H1 (cell line): ENCODE data around the gene NUBPL. TPM values are rescaled to one million over a fixed set of nuclear protein-coding genes. Genes with fewer than 3 reads are reported as not detected.
A peak's percentile ranks its signal among the peaks of the same experiment; 100 is the strongest.

Source experiments
- CTCF ChIA-PET: fragments of 300-600 bp; sonication (Branson Sonifier 250); formaldehyde crosslinking; loops from one replicate; lab custom pipeline; 2021; ENCODE audit not compliant: partially characterized antibody; lab: Charles Lee
- POLR2A ChIA-PET: fragments of 300-600 bp; sonication (Branson Sonifier 250); formaldehyde crosslinking; loops from one replicate; lab custom pipeline; 2021; ENCODE audit warnings: inconsistent platforms; ENCODE audit not compliant: partially characterized antibody; lab: Charles Lee
- DNase-seq, 2 experiments: peaks; one replicate each; pipeline versions ENCODE4 v3.0.0 to v3.0.0-alpha.2; 2010 to 2022; ENCODE audit warnings: low spot score in 2 of 2, low read depth in 1 of 2, mixed read lengths in 1 of 2
- FAIRE-seq: peaks from 2 replicates; lab custom pipeline; 2011; peaks lifted over from hg19 to GRCh38; lab: Jason Lieb, UNC
- H2AFZ ChIP-seq: 2 replicates; pipeline ENCODE4 v1.8.1; 2012; ENCODE audit warnings: low read length, inconsistent platforms
- H2AK5ac ChIP-seq: 2 replicates; pipeline ENCODE4 v1.6.1; 2013; ENCODE audit warnings: low read depth, low read length
- H2BK120ac ChIP-seq: replicated peaks from 2 replicates; pipeline ENCODE3; 2013; ENCODE audit warnings: low read depth, low read length, inconsistent platforms
- H2BK12ac ChIP-seq: 2 replicates; pipeline ENCODE4 v1.6.1; 2013; ENCODE audit warnings: low read depth, low read length
- H2BK15ac ChIP-seq: 2 replicates; pipeline ENCODE4 v1.6.1; 2013; ENCODE audit warnings: low read length
- H2BK20ac ChIP-seq: 2 replicates; pipeline ENCODE4 v1.6.1; 2013; ENCODE audit warnings: low read length
- H2BK5ac ChIP-seq: 2 replicates; pipeline ENCODE4 v1.6.1; 2013; ENCODE audit warnings: low read depth, low read length
- H3K14ac ChIP-seq: 2 replicates; pipeline ENCODE4 v1.6.1; 2013; ENCODE audit warnings: inconsistent platforms; ENCODE audit not compliant: insufficient read length
- H3K18ac ChIP-seq: 2 replicates; pipeline ENCODE4 v1.6.1; 2013; ENCODE audit warnings: low read length; ENCODE audit errors: extremely low read depth
- H3K23ac ChIP-seq: 2 replicates; pipeline ENCODE4 v1.6.1; 2013; ENCODE audit warnings: inconsistent platforms; ENCODE audit not compliant: insufficient read length
- H3K23me2 ChIP-seq: 2 replicates; pipeline ENCODE4 v1.6.1; 2013; ENCODE audit warnings: low read depth, low read length
- H3K27ac ChIP-seq: 2 replicates; pipeline ENCODE4 v1.6.1; 2011; ENCODE audit warnings: low read depth, low read length, inconsistent platforms
- H3K27me3 ChIP-seq, 4 experiments: replicated peaks in 1 of 4; 1 replicate in 1 of 4; 2 replicates in 3 of 4; pipeline versions ENCODE4 v1.6.1 to v1.8.1; 2011 to 2013; ENCODE audit warnings: low read length in 3 of 4, mild to moderate bottlenecking in 3 of 4, inconsistent platforms in 2 of 4, mixed read lengths in 2 of 4, moderate library complexity in 1 of 4; ENCODE audit not compliant: control insufficient read depth in 3 of 4, insufficient read depth in 3 of 4; ENCODE audit errors: extremely low read depth in 1 of 4
- H3K36me3 ChIP-seq, 4 experiments: 2 replicates each; pipeline versions ENCODE4 v1.6.1 to v1.8.1; 2011 to 2013; ENCODE audit warnings: mild to moderate bottlenecking in 4 of 4, low read length in 3 of 4, moderate library complexity in 2 of 4, control low read depth in 1 of 4, inconsistent platforms in 1 of 4; ENCODE audit not compliant: insufficient read depth in 4 of 4, control insufficient read depth in 2 of 4
- H3K4ac ChIP-seq: replicated peaks from 2 replicates; pipeline ENCODE3; 2013; ENCODE audit warnings: low read length, low read depth, mixed read lengths, inconsistent platforms; ENCODE audit not compliant: insufficient read length
- H3K4me1 ChIP-seq, 4 experiments: replicated peaks in 1 of 4; 1 replicate in 1 of 4; 2 replicates in 3 of 4; pipeline versions ENCODE4 v1.6.1 to v1.8.1; 2011 to 2013; ENCODE audit warnings: low read length in 3 of 4, inconsistent platforms in 2 of 4, mixed read lengths in 1 of 4; ENCODE audit not compliant: insufficient read depth in 4 of 4, control insufficient read depth in 3 of 4
- H3K4me2 ChIP-seq, 2 experiments: 2 replicates each; pipeline versions ENCODE4 v1.6.1 to v1.8.1; 2011 to 2013; ENCODE audit warnings: low read depth in 2 of 2, low read length in 2 of 2, control low read depth in 1 of 2, inconsistent platforms in 1 of 2, mild to moderate bottlenecking in 1 of 2; ENCODE audit not compliant: insufficient read depth in 1 of 2
- H3K4me3 ChIP-seq, 4 experiments: fragments of 200-600, 300-600 bp in 1 of 4; sonication (generic), shearing (Covaris generic), sonication (Bioruptor Twin) in 1 of 4; 2 replicates each; pipeline versions ENCODE4 v1.5.1 to v1.8.1; 2011 to 2016; ENCODE audit warnings: low read length in 4 of 4, low read depth in 3 of 4, control low read depth in 2 of 4, inconsistent platforms in 2 of 4, mild to moderate bottlenecking in 2 of 4, mixed read lengths in 1 of 4, moderate library complexity in 1 of 4; ENCODE audit not compliant: insufficient read depth in 2 of 4; ENCODE audit errors: extremely low read depth in 1 of 4
- H3K56ac ChIP-seq: replicated peaks from 2 replicates; pipeline ENCODE3; 2013; ENCODE audit warnings: low read depth, mild to moderate bottlenecking, mixed read lengths, low read length, inconsistent platforms; ENCODE audit not compliant: insufficient read length
- H3K79me1 ChIP-seq: 2 replicates; pipeline ENCODE4 v1.6.1; 2013; ENCODE audit warnings: low read depth, low read length, control low read depth
- H3K79me2 ChIP-seq, 2 experiments: 2 replicates each; pipeline versions ENCODE4 v1.6.1 to v1.8.1; 2012 to 2013; ENCODE audit warnings: low read length in 2 of 2, mild to moderate bottlenecking in 2 of 2, inconsistent platforms in 1 of 2; ENCODE audit not compliant: insufficient read depth in 2 of 2, control insufficient read depth in 1 of 2
- H3K9ac ChIP-seq, 4 experiments: replicated peaks in 1 of 4; 1 replicate in 1 of 4; 2 replicates in 3 of 4; pipeline versions ENCODE4 v1.6.1 to v1.8.1; 2011 to 2013; ENCODE audit warnings: low read depth in 3 of 4, low read length in 3 of 4, control low read depth in 2 of 4, mild to moderate bottlenecking in 2 of 4, moderate library complexity in 2 of 4, inconsistent platforms in 1 of 4; ENCODE audit errors: extremely low read depth in 1 of 4
- H3K9me3 ChIP-seq, 2 experiments: 2 replicates each; pipeline versions ENCODE4 v1.6.1 to v1.8.1; 2012 to 2013; ENCODE audit warnings: mild to moderate bottlenecking in 2 of 2, moderate library complexity in 2 of 2, control low read depth in 1 of 2, inconsistent platforms in 1 of 2, low read depth in 1 of 2, low read length in 1 of 2, mixed read lengths in 1 of 2; ENCODE audit not compliant: insufficient read depth in 2 of 2
- H4K20me1 ChIP-seq, 2 experiments: replicated peaks in 1 of 2; 2 replicates each; pipeline versions ENCODE3 to v1.8.1; 2011 to 2013; ENCODE audit warnings: inconsistent platforms in 2 of 2, low read length in 2 of 2, mild to moderate bottlenecking in 1 of 2; ENCODE audit not compliant: insufficient read depth in 2 of 2, control insufficient read depth in 1 of 2
- H4K5ac ChIP-seq: 2 replicates; pipeline ENCODE4 v1.6.1; 2013; ENCODE audit warnings: low read length, low read depth, mixed read lengths, inconsistent platforms; ENCODE audit not compliant: insufficient read length
- H4K8ac ChIP-seq: 2 replicates; pipeline ENCODE4 v1.8.0; 2013; ENCODE audit warnings: mild to moderate bottlenecking, moderate library complexity, low read length, inconsistent platforms; ENCODE audit not compliant: insufficient read depth; ENCODE audit errors: extremely low read depth
- H4K91ac ChIP-seq: replicated peaks from 2 replicates; pipeline ENCODE3; 2013; ENCODE audit warnings: low read length, mixed read lengths, inconsistent platforms; ENCODE audit not compliant: insufficient read length
- CEBPB ChIP-seq: IDR thresholded peaks from 2 replicates; pipeline ENCODE4 v1.6.1; 2012; ENCODE audit warnings: low read depth, low read length
- EP300 ChIP-seq, 2 experiments: IDR thresholded peaks; 1 replicate in 1 of 2; 2 replicates in 1 of 2; pipeline ENCODE4 v1.6.1; 2011 to 2012; ENCODE audit warnings: low read depth in 2 of 2, low read length in 2 of 2, mild to moderate bottlenecking in 2 of 2, borderline replicate concordance in 1 of 2, inconsistent platforms in 1 of 2, moderate library complexity in 1 of 2
- WGBS, 2 experiments: shearing (Covaris generic) in 1 of 2; methylation state at CpG; one replicate each; pipeline versions ENCODE4 v1.1.6 to v1.1.7; 2013 to 2015; ENCODE audit warnings: low lambda C conversion rate in 2 of 2, mixed read lengths in 2 of 2, inconsistent platforms in 1 of 2, low coverage in 1 of 2, missing lambda C conversion rate in 1 of 2; ENCODE audit not compliant: insufficient replicate concordance in 2 of 2, insufficient coverage in 1 of 2, insufficient read length in 1 of 2; ENCODE audit errors: extremely low coverage in 1 of 2, missing lambda C conversion rate in 1 of 2; 5-methylcytosine and 5-hydroxymethylcytosine counted together
- polyA plus RNA-seq, 7 experiments: library from polyadenylated mRNA; depleted of rRNA in 3 of 7; stranded (reverse) in 5 of 7; unstranded in 2 of 7; fragments of >200 nt in 5 of 7; fragments of 200-250 nt in 2 of 7; gene quantifications; 1 replicate in 5 of 7; 2 replicates in 1 of 7; 4 replicates in 1 of 7; pipeline versions ENCODE4 v1.2.1 to v1.2.3, GENCODE V29; 2011 to 2013; ENCODE audit warnings: missing spikeins in 2 of 7, mixed read lengths in 2 of 7
- total RNA-seq: library from RNA; stranded (reverse); fragmentation: NEBNext Ultra II Directional; extraction: Animal tissue kit (Norgen Biotek cat#: 25700); gene quantifications from 2 replicates; pipeline ENCODE4 v1.2.1, GENCODE V29; 2021

The NUBPL gene
- total and polyA plus RNA-seq, 2 of the 8 experiments (the other 6 are each of a cell fraction or from before 2014, with no cell fraction given): 1.6 to 6.8 TPM

DNA sequence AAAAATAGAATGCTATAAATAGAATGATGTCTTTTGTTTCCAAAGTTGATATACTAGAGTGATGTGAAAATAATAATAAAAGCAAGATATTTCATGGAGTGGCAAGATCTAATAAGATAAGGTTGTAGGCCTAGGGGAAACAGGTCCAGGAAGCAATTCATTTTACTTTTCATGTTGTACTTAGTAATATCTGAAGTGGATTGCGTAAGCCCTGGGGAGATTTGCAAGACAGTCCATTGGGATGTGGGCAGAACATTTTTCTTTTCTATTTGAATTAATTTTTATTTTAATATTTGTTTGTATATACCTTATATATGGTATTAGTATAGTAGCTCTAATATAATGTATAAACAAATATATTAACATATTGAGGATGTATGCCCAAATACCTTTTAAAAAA, 7.5 kb downstream of the NUBPL start:
- no peak for FAIRE-seq

More for the DNA sequence above, 7.5 kb downstream of the NUBPL start:
- TF ChIP-seq EP300 (IDR thresholded peaks at IDR 0.05; ENCODE audit: borderline replicate concordance in 1 of 2, low read depth in 2 of 2, low read length in 2 of 2): no peak
- peak; percentile 51; the same call in 1 of the 2 replicates for TF ChIP-seq CEBPB
- H4K8ac ChIP-seq: no peak overlapping the region
- no peaks in the 10 kb centered on the region for H3K27me3 ChIP-seq
- no peaks in the 10 kb centered on the region for H3K79me2 ChIP-seq
- no peak overlapping the region for H3K9ac ChIP-seq
- H2BK120ac ChIP-seq: no peak overlapping the region
- no peak overlapping the region for H2AK5ac ChIP-seq
- H2BK5ac ChIP-seq: no peak overlapping the region
- no peaks in the 10 kb centered on the region for H3K4me1 ChIP-seq
- H3K14ac ChIP-seq: no peak overlapping the region
- no peak for DNase-seq
- no peak overlapping the region for H4K91ac ChIP-seq
- H3K56ac ChIP-seq: no peak overlapping the region
- ChIA-PET CTCF (interaction anchor here (0.9 kb wide), 1 partner anchor 26 kb away, joined by 3 read pairs; no protein-coding TSS in a partner anchor), POLR2A (no interaction called here)
- no peak overlapping the region for H3K27ac ChIP-seq
- no peak overlapping the region for H3K18ac ChIP-seq
- H3K79me1 ChIP-seq: no peaks in the 10 kb centered on the region
- 94% methylated on average over 1 of the region's 1 CpG; no CpG with 5 or more reads in 1 of the 2 experiments for WGBS, 2 experiments
- no peak overlapping the region for H3K4me3 ChIP-seq
- no peak overlapping the region for H2BK20ac ChIP-seq
- no peaks in the 10 kb centered on the region for H4K20me1 ChIP-seq
- no peak overlapping the region for H2BK15ac ChIP-seq
- no peaks in the 10 kb centered on the region for H3K36me3 ChIP-seq
- no peak overlapping the region for H2AFZ ChIP-seq
- no peak overlapping the region for H3K4me2 ChIP-seq
- peaks cover 0 to 10% of the 10 kb centered on the region in 2 experiments; a peak in 1 of 4 replicates for H3K9me3 ChIP-seq
- H3K23ac ChIP-seq: no peak overlapping the region
- no peak overlapping the region for H3K4ac ChIP-seq
- no peaks in the 10 kb centered on the region for H3K23me2 ChIP-seq
- H4K5ac ChIP-seq: no peak overlapping the region
- H2BK12ac ChIP-seq: no peak overlapping the region
